Epithelial cell of proximal tubule (primary cell): ENCODE data around the gene PARS2. TPM values are rescaled to one million over a fixed set of nuclear protein-coding genes. Genes with fewer than 3 reads are reported as not detected.
A peak's percentile ranks its signal among the peaks of the same experiment; 100 is the strongest.

Experiments
- DNase-seq: peaks from one replicate; pipeline ENCODE4 v3.0.0-alpha.2; 2011; ENCODE audit warnings: low read depth
- H3K4me3 ChIP-seq: 2 replicates; pipeline ENCODE4 v1.5.1; 2011; ENCODE audit warnings: low read depth, mild to moderate bottlenecking, low read length
- CTCF ChIP-seq: conservative IDR thresholded peaks from 2 replicates; pipeline ENCODE4 v1.5.1; 2012; ENCODE audit warnings: low read depth, mild to moderate bottlenecking, low read length
- total RNA-seq: library from RNA; depleted of rRNA; stranded (reverse); fragments of >200 nt; gene quantifications from 2 replicates; pipeline ENCODE4 v1.2.3, GENCODE V29; 2015

Gene PARS2
- total RNA-seq, 1 donor from 2014 or later: 5.4 TPM

GRCh38 chr1:54768093-54768492, 3.8 kb upstream of the PARS2 start:
- no peak for DNase-seq
- no peak overlapping the region for H3K4me3 ChIP-seq
- TF ChIP-seq CTCF: peak; percentile 54

GRCh38 chr1:54767526-54767925, 3.2 kb upstream of the PARS2 start:
- H3K4me3 ChIP-seq: no peak overlapping the region
- no peak for TF ChIP-seq CTCF

GRCh38 chr1:54766726-54767125, 2.4 kb upstream of the PARS2 start:
- TF ChIP-seq CTCF: no peak
- H3K4me3 ChIP-seq: no peak overlapping the region
- DNase-seq: peak; percentile 23

More at GRCh38 chr1:54767526-54767925, 3.2 kb upstream of the PARS2 start:
- DNase-seq: no peak

- no peak for TF ChIP-seq CTCF
- peak overlapping the region; percentile 54 for H3K4me3 ChIP-seq
- no peak for DNase-seq
These were observed 719 bp upstream of the PARS2 start for GRCh38 chr1:54764922-54765561.

- H3K4me3 ChIP-seq: peak overlapping the region; percentile 99
- DNase-seq: no peak
- TF ChIP-seq CTCF: no peak
These were observed 549 bp downstream of the PARS2 start for GRCh38 chr1:54763816-54764132.

GRCh38 chr1:54758678-54759348, 5.5 kb downstream of the PARS2 start:
- TF ChIP-seq CTCF: no peak
- H3K4me3 ChIP-seq: no peak overlapping the region

GRCh38 chr1:54757833-54758232, 6.5 kb downstream of the PARS2 start:
- TF ChIP-seq CTCF: no peak
- no peak for DNase-seq
- no peak overlapping the region for H3K4me3 ChIP-seq

More at GRCh38 chr1:54758678-54759348, 5.5 kb downstream of the PARS2 start:
- no peak for DNase-seq
